Naive thymus-derived CD4-positive, alpha-beta T cell (primary cell): Measurements from ENCODE around the gene PFDN5. TPM values are rescaled to one million over a fixed set of nuclear protein-coding genes. Genes with fewer than 3 reads are reported as not detected.

Experiments used
- ATAC-seq: fragments of 150-1000 bp; cut with Tn5 transposase; 2 replicates; pipeline ENCODE4 v1.10.0; 2021; ENCODE audit warnings: mild to moderate bottlenecking, moderate library complexity
- CTCF ChIA-PET: fragments of 350-600 bp; sonication (Branson Sonifier 250); formaldehyde crosslinking; loops from one replicate; lab custom pipeline; 2021; ENCODE audit warnings: antibody characterized with exemption; lab: Charles Lee
- POLR2A ChIA-PET: fragments of 350-600 bp; sonication (Branson Sonifier 250); formaldehyde crosslinking; loops from one replicate; lab custom pipeline; 2021; ENCODE audit warnings: antibody characterized with exemption, inconsistent platforms; lab: Charles Lee
- DNase-seq, 9 donors: peaks; one replicate each; pipeline versions ENCODE4 v3.0.0 to v3.0.0-alpha.2; 2020 to 2022; ENCODE audit warnings: mixed read lengths in 1 of 9
- H3K27ac ChIP-seq: one replicate; pipeline ENCODE4 v1.7.0; 2013; ENCODE audit warnings: mild to moderate bottlenecking, low read depth, low read length, moderate library complexity
- H3K27me3 ChIP-seq, 2 donors: one replicate each; pipeline ENCODE4 v1.7.0; 2013; ENCODE audit warnings: low read length in 2 of 2, mild to moderate bottlenecking in 2 of 2, moderate library complexity in 2 of 2; ENCODE audit not compliant: control insufficient read depth in 2 of 2, insufficient read depth in 2 of 2
- H3K36me3 ChIP-seq, 3 experiments: 1 replicate in 2 of 3; 2 replicates in 1 of 3; pipeline ENCODE4 v1.7.0; 2013; ENCODE audit warnings: low read length in 3 of 3, mild to moderate bottlenecking in 3 of 3, moderate library complexity in 1 of 3; ENCODE audit not compliant: insufficient read depth in 3 of 3, control insufficient read depth in 2 of 3
- H3K4me1 ChIP-seq, 2 donors: one replicate each; pipeline ENCODE4 v1.7.0; 2013; ENCODE audit warnings: low read length in 2 of 2, mild to moderate bottlenecking in 2 of 2, moderate library complexity in 1 of 2; ENCODE audit not compliant: control insufficient read depth in 2 of 2, insufficient read depth in 2 of 2
- H3K4me3 ChIP-seq: 2 replicates; pipeline ENCODE4 v1.7.0; 2013; ENCODE audit warnings: mild to moderate bottlenecking, low read length
- H3K9me3 ChIP-seq, 3 experiments: 1 replicate in 2 of 3; 2 replicates in 1 of 3; pipeline ENCODE4 v1.7.0; 2013; ENCODE audit warnings: low read length in 3 of 3; ENCODE audit not compliant: control insufficient read depth in 2 of 3
- H3K27ac Mint-ChIP-seq, 9 donors: one replicate each; pipeline ENCODE4 v1.8.0; 2020 to 2022; ENCODE audit warnings: mixed read lengths in 9 of 9, mild to moderate bottlenecking in 8 of 9, moderate library complexity in 5 of 9, inconsistent platforms in 2 of 9
- H3K27me3 Mint-ChIP-seq, 5 donors: one replicate each; pipeline ENCODE4 v1.8.0; 2021 to 2022; ENCODE audit warnings: mixed read lengths in 5 of 5, mild to moderate bottlenecking in 1 of 5
- H3K36me3 Mint-ChIP-seq, 5 donors: one replicate each; pipeline ENCODE4 v1.8.0; 2020 to 2022; ENCODE audit warnings: mixed read lengths in 5 of 5, mild to moderate bottlenecking in 3 of 5, inconsistent platforms in 1 of 5
- H3K4me1 Mint-ChIP-seq, 7 donors: one replicate each; pipeline ENCODE4 v1.8.0; 2020 to 2022; ENCODE audit warnings: mixed read lengths in 7 of 7, mild to moderate bottlenecking in 3 of 7, inconsistent platforms in 1 of 7
- H3K4me3 Mint-ChIP-seq, 10 donors: one replicate each; pipeline ENCODE4 v1.8.0; 2020 to 2022; ENCODE audit warnings: mild to moderate bottlenecking in 10 of 10, mixed read lengths in 10 of 10, moderate library complexity in 6 of 10, inconsistent platforms in 2 of 10
- H3K9me3 Mint-ChIP-seq, 11 donors: one replicate each; pipeline ENCODE4 v1.8.0; 2020 to 2022; ENCODE audit warnings: mixed read lengths in 11 of 11, mild to moderate bottlenecking in 4 of 11, inconsistent platforms in 1 of 11, moderate library complexity in 1 of 11
- intact Hi-C, 2 donors: fragments of 100-400 bp; cut with micrococcal nuclease; formaldehyde crosslinking; loops; one replicate each; pipeline ENCODE4 v1.15.1; 2023
- polyA plus RNA-seq, 2 donors: library from polyadenylated mRNA; unstranded; fragments of 300-500 nt; fragmentation: Illumina TruSeq; gene quantifications; one replicate each; pipeline ENCODE4 v1.2.3, GENCODE V29; 2021
- total RNA-seq, 6 experiments: library from RNA in 5 of 6; stranded (reverse) in 5 of 6; gene quantifications; 1 replicate in 5 of 6; 2 replicates in 1 of 6; pipeline ENCODE4 v1.2.3 and lab custom pipeline; 2021 to 2026

Gene PFDN5
- total and polyA plus RNA-seq, 7 experiments from 2014 or later, result 323 to 1,956 (median 754) TPM

DNA sequence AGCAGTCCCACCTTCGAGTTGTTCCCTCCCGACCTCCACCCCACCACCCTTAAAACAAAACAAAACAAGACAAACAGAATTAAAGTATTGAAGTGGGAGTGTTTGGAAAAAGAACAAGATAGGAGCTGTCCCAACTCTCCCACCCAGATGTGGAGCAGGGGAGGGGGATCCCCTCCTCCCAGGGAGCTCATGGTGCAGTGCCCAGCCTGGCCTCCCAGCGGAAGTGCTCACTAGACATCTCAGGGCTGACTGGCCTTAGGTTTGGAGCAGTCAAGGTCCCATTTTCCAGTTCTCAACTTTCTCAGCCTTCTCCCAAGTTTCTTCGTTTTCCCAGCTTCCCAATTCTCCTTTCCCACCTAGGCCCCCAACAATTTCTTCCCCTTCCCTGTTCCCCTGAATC lies 37.9 kb downstream of the PFDN5 start:
- intact Hi-C loops, result no loop called here
- H3K27ac Mint-ChIP-seq, result peak overlapping the region in 1 of 9 donors; percentile 51
- DNase-seq (no peak), ATAC-seq (no peak)
- H3K27me3 ChIP-seq, result peaks cover 3 to 5% of the 10 kb centered on the region in 2 donors
- no peaks in the 10 kb centered on the region for H3K4me1 ChIP-seq
- peaks cover 0 to 1% (median 0%) of the 10 kb centered on the region in 11 donors for H3K9me3 Mint-ChIP-seq
- no peak overlapping the region for H3K27ac ChIP-seq
- H3K4me3 Mint-ChIP-seq, result no peak overlapping the region
- H3K27me3 Mint-ChIP-seq, result peaks cover 21 to 53% (median 37%) of the 10 kb centered on the region in 5 donors
- peaks cover 5 to 18% (median 6%) of the 10 kb centered on the region in 7 donors for H3K4me1 Mint-ChIP-seq
- H3K9me3 ChIP-seq, result no peaks in the 10 kb centered on the region
- no peak overlapping the region for H3K4me3 ChIP-seq
- H3K36me3 Mint-ChIP-seq, result peaks cover 0 to 8% (median 0%) of the 10 kb centered on the region in 5 donors
- no peaks in the 10 kb centered on the region for H3K36me3 ChIP-seq
- ChIA-PET POLR2A (interaction anchor here (0.6 to 0.9 kb wide), 3 partner anchors 10 to 12 kb away, joined by 3 read pairs; partner anchors contain the start of gene AAAS), CTCF (interaction anchor here (1.3 kb wide), 1 partner anchor 11 kb away, joined by 4 read pairs; no protein-coding TSS in a partner anchor)

- Histone ChIP-seq H3K36me3 (no peaks in the 10 kb centered on the region), H3K27ac (no peak overlapping the region), H3K27me3 (peaks cover 5 to 8% of the 10 kb centered on the region in 2 donors), H3K4me1 (no peaks in the 10 kb centered on the region), H3K4me3 (no peak overlapping the region), H3K9me3 (no peaks in the 10 kb centered on the region)
- peak overlapping the region in 1 of 9 donors; percentile 51 for H3K27ac Mint-ChIP-seq
- DNase-seq (no peak), ATAC-seq (no peak)
- intact Hi-C loops, result no loop called here
- peaks cover 26 to 55% (median 40%) of the 10 kb centered on the region in 5 donors for H3K27me3 Mint-ChIP-seq
- ChIA-PET POLR2A (interaction anchor here (0.7 to 0.9 kb wide), 2 partner anchors 9 to 12 kb away, joined by 3 read pairs; partner anchors contain the start of gene AAAS), CTCF (interaction anchor here (1.0 to 1.3 kb wide), 2 partner anchors 11 kb away, joined by 3 to 4 read pairs; no protein-coding TSS in a partner anchor)
- peaks cover 0 to 1% (median 0%) of the 10 kb centered on the region in 11 donors for H3K9me3 Mint-ChIP-seq
- peaks cover 5 to 18% (median 8%) of the 10 kb centered on the region in 7 donors for H3K4me1 Mint-ChIP-seq
- H3K36me3 Mint-ChIP-seq, result peaks cover 0 to 8% (median 0%) of the 10 kb centered on the region in 5 donors
- no peak overlapping the region for H3K4me3 Mint-ChIP-seq
Observed at GRCh38 chr12:53333845-53334244, 38.5 kb downstream of the PFDN5 start.

DNA sequence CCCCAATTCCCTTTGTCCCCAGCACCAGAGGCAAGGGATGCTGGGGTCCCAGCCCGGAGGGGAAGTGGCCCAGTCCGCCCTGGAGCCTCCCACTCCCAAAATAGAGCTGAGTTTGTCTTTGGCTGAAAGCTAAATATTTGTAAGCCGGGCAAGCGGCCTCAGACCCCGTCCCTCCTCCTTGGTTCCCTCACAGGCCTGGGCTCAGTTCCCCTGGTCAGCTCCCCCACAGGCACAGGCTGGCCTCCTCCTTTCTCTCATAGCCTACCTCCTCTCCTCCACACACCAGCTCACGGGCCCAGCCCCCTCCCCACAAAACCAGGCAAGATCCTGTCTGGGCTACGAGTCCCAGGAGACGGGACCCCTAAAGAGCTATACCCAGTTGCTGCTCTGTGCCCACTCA lies 39.5 kb downstream of the PFDN5 start:
- intact Hi-C loops, result no loop called here
- Histone ChIP-seq H3K36me3 (no peaks in the 10 kb centered on the region), H3K4me3 (no peak overlapping the region), H3K4me1 (no peaks in the 10 kb centered on the region), H3K27me3 (peaks cover 5 to 8% of the 10 kb centered on the region in 2 donors), H3K9me3 (no peaks in the 10 kb centered on the region), H3K27ac (no peak overlapping the region)
- H3K4me1 Mint-ChIP-seq, result peaks cover 5 to 18% (median 8%) of the 10 kb centered on the region in 7 donors
- ChIA-PET POLR2A (interaction anchor here (0.6 to 1.4 kb wide), 3 partner anchors 9 to 64 kb away, joined by 3 to 5 read pairs (median 4); no protein-coding TSS in a partner anchor), CTCF (interaction anchor here (0.6 to 1.3 kb wide), 4 partner anchors 8 to 86 kb away, joined by 3 to 5 read pairs (median 3); no protein-coding TSS in a partner anchor)
- DNase-seq (no peak), ATAC-seq (no peak)
- H3K27ac Mint-ChIP-seq, result peak overlapping the region in 1 of 9 donors; percentile 31
- no peak overlapping the region for H3K4me3 Mint-ChIP-seq
- peaks cover 0 to 1% (median 0%) of the 10 kb centered on the region in 11 donors for H3K9me3 Mint-ChIP-seq
- H3K36me3 Mint-ChIP-seq, result peaks cover 0 to 8% (median 0%) of the 10 kb centered on the region in 5 donors
- peaks cover 26 to 57% (median 40%) of the 10 kb centered on the region in 5 donors for H3K27me3 Mint-ChIP-seq

DNA sequence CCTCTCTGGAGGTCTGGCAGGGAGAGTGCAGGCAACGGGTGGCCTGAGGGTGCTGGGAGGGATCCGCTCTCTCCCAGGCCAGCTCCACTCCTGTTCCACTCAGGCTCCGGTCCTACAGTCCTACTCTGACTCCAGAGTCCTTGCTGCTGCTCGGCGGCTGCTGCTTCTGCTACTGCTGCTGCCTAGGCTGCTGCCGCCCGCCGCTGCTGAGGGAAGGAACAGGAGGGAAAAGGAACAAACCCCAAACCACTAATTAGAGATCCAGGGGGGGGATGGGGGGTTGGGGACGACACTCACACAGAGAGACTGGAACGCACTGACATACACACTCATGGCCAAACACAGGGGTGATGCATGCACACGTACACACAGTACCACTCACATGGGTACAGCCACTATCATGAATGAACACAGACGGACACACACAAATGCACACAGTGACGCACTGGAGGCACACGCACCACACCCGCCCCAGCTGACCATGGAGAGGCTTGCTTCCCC lies 40.9 kb downstream of the PFDN5 start, which contains the start of gene SP7:
Gene SP7 (minus strand): TSS at position 174 of the 501 bp plus-strand sequence. CDS start 708 bp downstream, outside the sequence.
- no peaks in the 10 kb centered on the region for H3K4me1 ChIP-seq
- DNase-seq (no peak), ATAC-seq (peak; percentile 67)
- H3K4me3 Mint-ChIP-seq, result no peak within 1 kb of the TSS
- H3K4me3 ChIP-seq, result no peak within 1 kb of the TSS
- peaks cover 0 to 8% (median 0%) of the 10 kb centered on the region in 5 donors for H3K36me3 Mint-ChIP-seq
- H3K36me3 ChIP-seq, result no peaks in the 10 kb centered on the region
- no peak within 1 kb of the TSS for H3K27ac ChIP-seq
- intact Hi-C loops, result no loop called here
- peaks cover 5 to 8% of the 10 kb centered on the region in 2 donors for H3K27me3 ChIP-seq
- ChIA-PET POLR2A (interaction anchor here (0.5 to 1.4 kb wide), 2 partner anchors 12 to 63 kb away, joined by 3 to 4 read pairs; no protein-coding TSS in a partner anchor), CTCF (interaction anchor here (1.3 kb wide), 1 partner anchor 10 kb away, joined by 5 read pairs; no protein-coding TSS in a partner anchor)
- H3K9me3 Mint-ChIP-seq, result peaks cover 0 to 1% (median 0%) of the 10 kb centered on the region in 11 donors
- H3K27ac Mint-ChIP-seq, result no peak within 1 kb of the TSS
- H3K27me3 Mint-ChIP-seq, result peaks cover 26 to 64% (median 40%) of the 10 kb centered on the region in 5 donors
- no peaks in the 10 kb centered on the region for H3K9me3 ChIP-seq
- H3K4me1 Mint-ChIP-seq, result peaks cover 5 to 18% (median 8%) of the 10 kb centered on the region in 7 donors

DNA sequence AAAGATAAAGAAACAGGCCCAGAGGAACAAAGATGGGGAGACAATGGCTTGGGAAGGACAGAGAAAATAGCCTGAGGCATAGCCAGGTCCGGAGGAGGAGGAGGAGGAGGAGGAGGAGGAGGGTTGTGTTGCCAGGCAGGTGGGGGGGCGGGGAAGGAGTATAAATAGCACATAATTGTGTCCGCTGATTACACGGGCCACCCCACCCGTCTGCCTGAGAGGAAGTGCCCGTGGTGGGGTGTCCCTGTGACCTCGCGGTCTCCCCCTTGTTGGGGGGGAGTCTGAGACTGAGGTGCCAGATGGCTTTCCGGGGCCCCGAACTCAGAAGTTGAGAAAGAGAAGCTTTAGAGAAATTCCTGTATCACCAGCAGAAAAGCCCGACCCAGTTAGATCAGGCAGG lies 42.7 kb downstream of the PFDN5 start:
- Histone ChIP-seq H3K4me1 (no peaks in the 10 kb centered on the region), H3K27me3 (peaks cover 5 to 8% of the 10 kb centered on the region in 2 donors), H3K9me3 (no peaks in the 10 kb centered on the region), H3K4me3 (no peak overlapping the region), H3K27ac (no peak overlapping the region), H3K36me3 (no peaks in the 10 kb centered on the region)
- H3K9me3 Mint-ChIP-seq, result no peaks in the 10 kb centered on the region
- intact Hi-C loops, result no loop called here
- peak overlapping the region in 2 of 10 donors; percentile 0 to 24 for H3K4me3 Mint-ChIP-seq
- ChIA-PET POLR2A (no interaction called here), CTCF (no interaction called here)
- DNase-seq (no peak), ATAC-seq (no peak)
- peak overlapping the region in 3 of 9 donors; percentile 9 to 21 (median 16) for H3K27ac Mint-ChIP-seq
- peaks cover 5 to 15% (median 8%) of the 10 kb centered on the region in 7 donors for H3K4me1 Mint-ChIP-seq
- H3K36me3 Mint-ChIP-seq, result peaks cover 0 to 8% (median 0%) of the 10 kb centered on the region in 5 donors
- peaks cover 26 to 61% (median 34%) of the 10 kb centered on the region in 5 donors for H3K27me3 Mint-ChIP-seq

DNA sequence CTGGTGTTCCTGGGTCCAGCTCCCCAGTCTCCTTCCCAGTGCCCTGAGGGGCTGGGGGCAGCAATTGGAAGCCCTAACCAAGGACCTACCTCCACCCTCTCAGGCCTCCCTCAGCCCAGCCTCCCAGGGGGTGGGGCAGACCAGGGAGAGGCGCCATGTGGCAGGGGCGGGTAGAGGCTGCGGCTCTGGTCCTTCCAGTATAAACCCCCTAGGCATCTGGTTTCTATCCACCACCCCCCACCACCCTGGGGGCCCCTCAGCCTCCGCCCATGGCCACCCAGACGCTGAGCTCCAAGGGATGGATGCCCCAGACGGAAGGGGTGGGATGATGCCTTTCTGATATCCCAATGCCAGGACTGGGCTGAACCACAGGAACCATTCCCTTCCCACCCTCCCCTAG lies 43.6 kb downstream of the PFDN5 start:
- ATAC-seq, result no peak
- Mint-ChIP-seq H3K27me3 (peaks cover 26 to 56% (median 33%) of the 10 kb centered on the region in 5 donors), H3K4me3 (no peak overlapping the region), H3K36me3 (peaks cover 0 to 8% (median 0%) of the 10 kb centered on the region in 5 donors), H3K4me1 (peaks cover 9 to 22% (median 16%) of the 10 kb centered on the region in 7 donors), H3K9me3 (no peaks in the 10 kb centered on the region), H3K27ac (no peak overlapping the region)
- POLR2A ChIA-PET, result no interaction called here
- H3K9me3 ChIP-seq, result no peaks in the 10 kb centered on the region
- CTCF ChIA-PET, result interaction anchor here (0.6 to 0.7 kb wide), 3 partner anchors 17 to 338 kb away, joined by 3 to 5 read pairs (median 3); no protein-coding TSS in a partner anchor
- DNase-seq, result no peak
- intact Hi-C loops, result no loop called here
- H3K36me3 ChIP-seq, result no peaks in the 10 kb centered on the region
- H3K4me1 ChIP-seq, result peaks cover 0 to 5% of the 10 kb centered on the region in 2 donors
- peaks cover 5 to 8% of the 10 kb centered on the region in 2 donors for H3K27me3 ChIP-seq
- H3K27ac ChIP-seq, result no peak overlapping the region
- H3K4me3 ChIP-seq, result no peak overlapping the region
